Measurements from ENCODE around the gene EFHC1. TPM values are rescaled to one million over a fixed set of nuclear protein-coding genes. Genes with fewer than 3 reads are reported as not detected.
A peak's percentile ranks its signal among the peaks of the same experiment; 100 is the strongest.

The EFHC1 gene
- total and polyA plus RNA-seq, 2 experiments from 2014 or later: 24.3 to 28.0 TPM

DNA sequence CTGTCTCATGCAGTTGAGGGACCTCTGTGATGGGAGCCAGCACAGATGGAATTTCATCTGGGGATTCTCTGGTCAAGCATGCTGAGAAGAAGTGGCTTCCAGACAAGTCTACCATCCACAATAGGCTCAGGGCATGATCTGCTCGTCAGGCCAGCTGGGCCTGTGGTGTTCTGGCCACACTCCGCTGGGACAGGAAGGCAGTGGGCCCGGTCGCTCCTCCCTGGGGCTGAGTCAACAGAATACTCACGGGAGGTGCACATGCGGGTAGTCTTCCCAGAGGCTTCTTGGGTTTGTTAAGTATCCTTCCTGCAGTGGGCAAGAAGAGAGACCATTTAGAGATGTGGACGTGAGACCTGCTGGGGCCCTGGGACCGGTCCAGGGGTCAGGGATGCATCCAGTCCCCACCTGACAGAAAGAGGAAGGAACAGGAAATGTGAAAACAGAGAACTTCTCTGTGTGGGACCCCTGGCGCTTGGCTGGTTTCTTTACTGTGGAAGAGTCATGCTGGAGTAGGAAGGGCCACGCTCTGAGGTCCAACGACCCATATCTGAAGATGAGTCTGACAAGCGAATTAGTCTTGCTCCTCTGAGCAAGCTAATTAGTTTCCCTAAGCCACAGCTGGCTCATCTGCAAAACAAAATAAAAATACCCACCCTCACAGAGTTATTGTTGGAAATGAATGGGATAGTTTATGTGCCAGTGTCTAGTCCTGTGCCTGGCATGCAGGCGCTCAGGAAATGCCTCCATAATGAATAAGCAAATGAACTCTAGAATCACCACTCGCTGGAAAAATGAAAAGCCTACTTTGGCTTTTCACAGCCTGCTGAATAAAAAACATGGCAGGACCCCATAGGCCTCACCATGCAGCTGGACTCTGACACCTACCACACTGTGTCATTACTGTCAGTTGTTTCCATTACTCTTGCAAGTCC, 89.4 kb downstream of the EFHC1 start:
- ATAC-seq (peak; percentile 46; the same call in 2 of the 3 replicates), DNase-seq (ENCODE audit: low spot score) (no peak)
- Histone ChIP-seq H3K4me1 (ENCODE audit: insufficient read depth) (peaks cover 6% of the 10 kb centered on the region), H4K20me1 (replicated peaks; ENCODE audit: insufficient read depth) (0 out of 2 replicates have a peak, but pooled peaks cover 2% of the 10 kb centered on the region), H2AFZ (no peak overlapping the region), H3K27me3 (ENCODE audit: insufficient read depth) (no peaks in the 10 kb centered on the region), H3F3A (replicated peaks; ENCODE audit: low read depth) (no peaks in the 10 kb centered on the region), H3K4me3 (no peak overlapping the region), H3K4me2 (peak overlapping the region; percentile 55; the same call in 1 of the 2 replicates), H3K79me2 (replicated peaks; ENCODE audit: insufficient read depth) (no peaks in the 10 kb centered on the region), H3K9me2 (ENCODE audit: insufficient read depth) (no peaks in the 10 kb centered on the region), H3K36me3 (ENCODE audit: insufficient read depth) (peaks cover 3% of the 10 kb centered on the region; the same call in 1 of the 2 replicates), H3K27ac (ENCODE audit: low read depth) (no peak overlapping the region)
- Mint-ChIP-seq H3K36me3 (ENCODE audit: low read depth) (peaks cover 36% of the 10 kb centered on the region), H3K27me3 (ENCODE audit: insufficient read depth, low read depth, poor library complexity) (peaks cover 9% of the 10 kb centered on the region), H3K27ac (peak overlapping the region; percentile 67; the same call in 1 of the 2 replicates), H3K9me3 (no peaks in the 10 kb centered on the region), H3K4me3 (no peak overlapping the region), H3K4me1 (peaks cover 29% of the 10 kb centered on the region)
- TF ChIP-seq JUNB (IDR thresholded peaks at IDR 0.05; ENCODE audit: unreplicated experiment) (no peak), POLR2AphosphoS5 (IDR thresholded peaks at IDR 0.05; ENCODE audit: low read depth) (no peak), EZH2phosphoT487 (IDR thresholded peaks at IDR 0.05; ENCODE audit: unreplicated experiment) (no peak)
- TF ChIP-seq, protein P1, sequence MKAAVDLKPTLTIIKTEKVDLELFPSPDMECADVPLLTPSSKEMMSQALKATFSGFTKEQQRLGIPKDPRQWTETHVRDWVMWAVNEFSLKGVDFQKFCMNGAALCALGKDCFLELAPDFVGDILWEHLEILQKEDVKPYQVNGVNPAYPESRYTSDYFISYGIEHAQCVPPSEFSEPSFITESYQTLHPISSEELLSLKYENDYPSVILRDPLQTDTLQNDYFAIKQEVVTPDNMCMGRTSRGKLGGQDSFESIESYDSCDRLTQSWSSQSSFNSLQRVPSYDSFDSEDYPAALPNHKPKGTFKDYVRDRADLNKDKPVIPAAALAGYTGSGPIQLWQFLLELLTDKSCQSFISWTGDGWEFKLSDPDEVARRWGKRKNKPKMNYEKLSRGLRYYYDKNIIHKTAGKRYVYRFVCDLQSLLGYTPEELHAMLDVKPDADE (IDR thresholded peaks at IDR 0.05): no peak

DNA sequence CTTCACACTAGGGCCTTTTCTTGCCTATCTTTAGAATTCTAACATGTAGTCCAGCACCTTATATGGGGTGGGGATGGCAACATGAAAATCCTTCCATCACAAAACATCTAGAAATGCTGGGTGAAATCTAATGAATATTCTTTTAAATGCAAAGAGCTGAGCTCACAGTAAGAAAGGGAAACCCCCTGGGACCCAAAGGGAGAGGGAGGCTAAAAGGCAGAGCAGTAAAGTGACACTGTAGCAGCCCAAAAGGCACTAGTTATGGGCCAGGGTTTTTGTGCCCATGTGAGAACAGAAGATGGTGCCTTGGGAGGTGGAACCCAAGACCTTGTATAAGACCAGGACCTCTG, 90.0 kb downstream of the EFHC1 start:
- H3K4me1 ChIP-seq (ENCODE audit: insufficient read depth): peaks cover 6% of the 10 kb centered on the region
- H3K4me1 Mint-ChIP-seq: peaks cover 36% of the 10 kb centered on the region
- no peaks in the 10 kb centered on the region for H3K27me3 ChIP-seq (ENCODE audit: insufficient read depth)
- no peak overlapping the region for H2AFZ ChIP-seq
- H3K9me3 Mint-ChIP-seq: no peaks in the 10 kb centered on the region
- H3K27me3 Mint-ChIP-seq (ENCODE audit: insufficient read depth, low read depth, poor library complexity): peaks cover 9% of the 10 kb centered on the region
- H3F3A ChIP-seq (replicated peaks; ENCODE audit: low read depth): no peaks in the 10 kb centered on the region
- H3K36me3 Mint-ChIP-seq (ENCODE audit: low read depth): peaks cover 37% of the 10 kb centered on the region
- ATAC-seq (peak; percentile 52), DNase-seq (ENCODE audit: low spot score) (no peak)
- H3K27ac Mint-ChIP-seq: no peak overlapping the region
- H3K36me3 ChIP-seq (ENCODE audit: insufficient read depth): peaks cover 3% of the 10 kb centered on the region; the same call in 1 of the 2 replicates
- H3K27ac ChIP-seq (ENCODE audit: low read depth): no peak overlapping the region
- no peaks in the 10 kb centered on the region for H3K79me2 ChIP-seq (replicated peaks; ENCODE audit: insufficient read depth)
- H3K4me3 ChIP-seq: no peak overlapping the region
- no peaks in the 10 kb centered on the region for H3K9me2 ChIP-seq (ENCODE audit: insufficient read depth)
- H4K20me1 ChIP-seq (replicated peaks; ENCODE audit: insufficient read depth): 0 out of 2 replicates have a peak, but pooled peaks cover 2% of the 10 kb centered on the region
- H3K4me2 ChIP-seq: peak overlapping the region; percentile 55; the same call in 1 of the 2 replicates
- H3K4me3 Mint-ChIP-seq: no peak overlapping the region
- TF ChIP-seq EZH2 (IDR thresholded peaks at IDR 0.05; ENCODE audit: low read depth, unreplicated experiment): no peak
- TF ChIP-seq JUNB (IDR thresholded peaks at IDR 0.05; ENCODE audit: unreplicated experiment): no peak
- TF ChIP-seq, protein P2, sequence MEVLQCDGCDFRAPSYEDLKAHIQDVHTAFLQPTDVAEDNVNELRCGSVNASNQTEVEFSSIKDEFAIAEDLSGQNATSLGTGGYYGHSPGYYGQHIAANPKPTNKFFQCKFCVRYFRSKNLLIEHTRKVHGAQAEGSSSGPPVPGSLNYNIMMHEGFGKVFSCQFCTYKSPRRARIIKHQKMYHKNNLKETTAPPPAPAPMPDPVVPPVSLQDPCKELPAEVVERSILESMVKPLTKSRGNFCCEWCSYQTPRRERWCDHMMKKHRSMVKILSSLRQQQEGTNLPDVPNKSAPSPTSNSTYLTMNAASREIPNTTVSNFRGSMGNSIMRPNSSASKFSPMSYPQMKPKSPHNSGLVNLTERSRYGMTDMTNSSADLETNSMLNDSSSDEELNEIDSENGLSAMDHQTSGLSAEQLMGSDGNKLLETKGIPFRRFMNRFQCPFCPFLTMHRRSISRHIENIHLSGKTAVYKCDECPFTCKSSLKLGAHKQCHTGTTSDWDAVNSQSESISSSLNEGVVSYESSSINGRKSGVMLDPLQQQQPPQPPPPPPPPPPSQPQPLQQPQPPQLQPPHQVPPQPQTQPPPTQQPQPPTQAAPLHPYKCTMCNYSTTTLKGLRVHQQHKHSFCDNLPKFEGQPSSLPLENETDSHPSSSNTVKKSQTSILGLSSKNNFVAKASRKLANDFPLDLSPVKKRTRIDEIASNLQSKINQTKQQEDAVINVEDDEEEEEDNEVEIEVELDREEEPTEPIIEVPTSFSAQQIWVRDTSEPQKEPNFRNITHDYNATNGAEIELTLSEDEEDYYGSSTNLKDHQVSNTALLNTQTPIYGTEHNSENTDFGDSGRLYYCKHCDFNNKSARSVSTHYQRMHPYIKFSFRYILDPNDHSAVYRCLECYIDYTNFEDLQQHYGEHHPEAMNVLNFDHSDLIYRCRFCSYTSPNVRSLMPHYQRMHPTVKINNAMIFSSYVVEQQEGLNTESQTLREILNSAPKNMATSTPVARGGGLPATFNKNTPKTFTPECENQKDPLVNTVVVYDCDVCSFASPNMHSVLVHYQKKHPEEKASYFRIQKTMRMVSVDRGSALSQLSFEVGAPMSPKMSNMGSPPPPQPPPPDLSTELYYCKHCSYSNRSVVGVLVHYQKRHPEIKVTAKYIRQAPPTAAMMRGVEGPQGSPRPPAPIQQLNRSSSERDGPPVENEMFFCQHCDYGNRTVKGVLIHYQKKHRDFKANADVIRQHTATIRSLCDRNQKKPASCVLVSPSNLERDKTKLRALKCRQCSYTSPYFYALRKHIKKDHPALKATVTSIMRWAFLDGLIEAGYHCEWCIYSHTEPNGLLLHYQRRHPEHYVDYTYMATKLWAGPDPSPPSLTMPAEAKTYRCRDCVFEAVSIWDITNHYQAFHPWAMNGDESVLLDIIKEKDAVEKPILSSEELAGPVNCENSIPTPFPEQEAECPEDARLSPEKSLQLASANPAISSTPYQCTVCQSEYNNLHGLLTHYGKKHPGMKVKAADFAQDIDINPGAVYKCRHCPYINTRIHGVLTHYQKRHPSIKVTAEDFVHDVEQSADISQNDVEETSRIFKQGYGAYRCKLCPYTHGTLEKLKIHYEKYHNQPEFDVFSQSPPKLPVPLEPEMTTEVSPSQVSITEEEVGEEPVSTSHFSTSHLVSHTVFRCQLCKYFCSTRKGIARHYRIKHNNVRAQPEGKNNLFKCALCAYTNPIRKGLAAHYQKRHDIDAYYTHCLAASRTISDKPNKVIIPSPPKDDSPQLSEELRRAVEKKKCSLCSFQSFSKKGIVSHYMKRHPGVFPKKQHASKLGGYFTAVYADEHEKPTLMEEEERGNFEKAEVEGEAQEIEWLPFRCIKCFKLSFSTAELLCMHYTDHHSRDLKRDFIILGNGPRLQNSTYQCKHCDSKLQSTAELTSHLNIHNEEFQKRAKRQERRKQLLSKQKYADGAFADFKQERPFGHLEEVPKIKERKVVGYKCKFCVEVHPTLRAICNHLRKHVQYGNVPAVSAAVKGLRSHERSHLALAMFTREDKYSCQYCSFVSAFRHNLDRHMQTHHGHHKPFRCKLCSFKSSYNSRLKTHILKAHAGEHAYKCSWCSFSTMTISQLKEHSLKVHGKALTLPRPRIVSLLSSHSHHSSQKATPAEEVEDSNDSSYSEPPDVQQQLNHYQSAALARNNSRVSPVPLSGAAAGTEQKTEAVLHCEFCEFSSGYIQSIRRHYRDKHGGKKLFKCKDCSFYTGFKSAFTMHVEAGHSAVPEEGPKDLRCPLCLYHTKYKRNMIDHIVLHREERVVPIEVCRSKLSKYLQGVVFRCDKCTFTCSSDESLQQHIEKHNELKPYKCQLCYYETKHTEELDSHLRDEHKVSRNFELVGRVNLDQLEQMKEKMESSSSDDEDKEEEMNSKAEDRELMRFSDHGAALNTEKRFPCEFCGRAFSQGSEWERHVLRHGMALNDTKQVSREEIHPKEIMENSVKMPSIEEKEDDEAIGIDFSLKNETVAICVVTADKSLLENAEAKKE (CRISPR knock-in tag; IDR thresholded peaks at IDR 0.05): no peak
- TF ChIP-seq, protein P3, sequence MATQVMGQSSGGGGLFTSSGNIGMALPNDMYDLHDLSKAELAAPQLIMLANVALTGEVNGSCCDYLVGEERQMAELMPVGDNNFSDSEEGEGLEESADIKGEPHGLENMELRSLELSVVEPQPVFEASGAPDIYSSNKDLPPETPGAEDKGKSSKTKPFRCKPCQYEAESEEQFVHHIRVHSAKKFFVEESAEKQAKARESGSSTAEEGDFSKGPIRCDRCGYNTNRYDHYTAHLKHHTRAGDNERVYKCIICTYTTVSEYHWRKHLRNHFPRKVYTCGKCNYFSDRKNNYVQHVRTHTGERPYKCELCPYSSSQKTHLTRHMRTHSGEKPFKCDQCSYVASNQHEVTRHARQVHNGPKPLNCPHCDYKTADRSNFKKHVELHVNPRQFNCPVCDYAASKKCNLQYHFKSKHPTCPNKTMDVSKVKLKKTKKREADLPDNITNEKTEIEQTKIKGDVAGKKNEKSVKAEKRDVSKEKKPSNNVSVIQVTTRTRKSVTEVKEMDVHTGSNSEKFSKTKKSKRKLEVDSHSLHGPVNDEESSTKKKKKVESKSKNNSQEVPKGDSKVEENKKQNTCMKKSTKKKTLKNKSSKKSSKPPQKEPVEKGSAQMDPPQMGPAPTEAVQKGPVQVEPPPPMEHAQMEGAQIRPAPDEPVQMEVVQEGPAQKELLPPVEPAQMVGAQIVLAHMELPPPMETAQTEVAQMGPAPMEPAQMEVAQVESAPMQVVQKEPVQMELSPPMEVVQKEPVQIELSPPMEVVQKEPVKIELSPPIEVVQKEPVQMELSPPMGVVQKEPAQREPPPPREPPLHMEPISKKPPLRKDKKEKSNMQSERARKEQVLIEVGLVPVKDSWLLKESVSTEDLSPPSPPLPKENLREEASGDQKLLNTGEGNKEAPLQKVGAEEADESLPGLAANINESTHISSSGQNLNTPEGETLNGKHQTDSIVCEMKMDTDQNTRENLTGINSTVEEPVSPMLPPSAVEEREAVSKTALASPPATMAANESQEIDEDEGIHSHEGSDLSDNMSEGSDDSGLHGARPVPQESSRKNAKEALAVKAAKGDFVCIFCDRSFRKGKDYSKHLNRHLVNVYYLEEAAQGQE (IDR thresholded peaks at IDR 0.05; ENCODE audit: unreplicated experiment): no peak

Data from GM23338 (cell line).